Endometrial microvascular endothelial cells (primary cell): ENCODE results near the gene HEATR1. TPM values are rescaled to one million over a fixed set of nuclear protein-coding genes. Genes with fewer than 3 reads are reported as not detected.
"Not testable (repeated sequence)": the region's sequence is repeated elsewhere in the genome, so short reads cannot be mapped to it uniquely, and the experiment has no call there.

Experiments used
- in situ Hi-C: cut with HindIII; loops from 2 replicates; pipeline ENCODE4 v1.10.0; 2017; ENCODE audit warnings: low sequenced_read_pairs, low pct_unique_long_range_greater_than_20kb; ENCODE audit errors: inconsistent ontology term
- total RNA-seq: library from RNA; depleted of rRNA; stranded (reverse); fragments of >200 nt; gene quantifications from one replicate; pipeline ENCODE4 v1.2.3, GENCODE V29; 2015; ENCODE audit errors: inconsistent ontology term

HEATR1 gene
- total RNA-seq, 1 donor from 2014 or later, result 38.8 TPM

DNA sequence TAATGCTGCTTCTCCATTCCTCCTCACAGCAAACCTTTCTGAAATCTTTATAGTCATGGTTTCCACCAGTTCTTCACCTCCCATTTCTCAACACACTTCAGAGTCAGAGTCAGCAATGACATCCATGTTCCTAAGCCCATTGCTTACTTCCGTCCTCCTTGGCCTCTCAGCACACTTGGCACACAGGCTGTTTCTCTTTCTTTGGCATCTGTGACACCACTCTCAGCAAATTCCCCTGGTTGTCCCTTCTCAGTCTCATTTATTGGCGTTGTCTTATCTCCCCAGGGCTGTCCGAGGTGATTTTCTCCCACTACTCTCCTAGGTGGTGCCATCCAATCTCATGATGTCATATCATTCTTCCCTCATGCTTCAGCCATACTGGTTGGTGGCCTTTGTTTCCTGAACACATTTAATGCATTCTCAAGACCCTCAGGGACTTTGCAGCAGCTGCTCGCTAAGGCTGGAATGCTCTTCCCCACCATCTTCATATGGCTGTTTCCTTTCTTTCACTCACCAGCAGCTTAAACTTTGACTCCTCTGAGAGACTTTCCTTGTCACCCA lies 83.8 kb downstream of the HEATR1 start:
- in situ Hi-C loops, result no loop called here

- in situ Hi-C loops, result no loop called here
These were observed 86.0 kb downstream of the HEATR1 start for GRCh38 chr1:236518322-236518721.

DNA sequence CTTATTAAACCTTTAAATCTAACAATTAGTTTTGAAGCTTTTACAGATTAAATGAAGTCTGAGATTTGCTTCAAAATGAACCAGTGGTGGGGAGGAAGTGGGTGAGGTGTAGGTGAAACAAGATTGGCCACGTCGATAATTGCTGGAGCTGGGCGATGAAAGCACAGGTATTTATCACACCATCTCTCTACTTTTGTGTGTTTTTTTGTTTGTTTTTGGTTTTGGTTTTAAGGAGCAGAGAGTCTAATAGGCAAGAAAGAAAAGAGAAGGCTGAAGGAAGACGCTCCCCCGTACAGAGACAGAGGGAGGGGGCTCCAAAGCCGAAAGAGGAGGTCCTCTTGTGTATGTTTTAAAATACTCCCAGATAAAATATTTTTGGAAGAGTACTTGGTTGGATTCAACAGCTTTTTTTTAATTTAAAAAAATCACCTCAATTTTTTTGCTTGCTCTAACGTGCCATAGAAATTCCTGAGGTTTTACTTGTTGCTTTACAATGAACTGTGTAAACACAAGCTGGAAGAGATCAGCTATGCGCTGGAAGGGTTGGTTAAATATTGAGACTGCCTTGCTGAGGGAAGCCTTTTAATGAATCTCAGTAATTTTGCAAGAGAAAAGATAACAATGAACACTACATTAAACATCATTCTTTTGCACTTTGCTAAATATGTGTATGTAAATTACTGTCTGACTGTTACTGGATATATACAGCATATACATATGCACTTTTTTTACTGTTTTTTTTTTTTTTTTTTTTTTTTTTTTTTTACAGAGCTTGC lies 87.2 kb downstream of the HEATR1 start:
- in situ Hi-C loops, result no loop called here

DNA sequence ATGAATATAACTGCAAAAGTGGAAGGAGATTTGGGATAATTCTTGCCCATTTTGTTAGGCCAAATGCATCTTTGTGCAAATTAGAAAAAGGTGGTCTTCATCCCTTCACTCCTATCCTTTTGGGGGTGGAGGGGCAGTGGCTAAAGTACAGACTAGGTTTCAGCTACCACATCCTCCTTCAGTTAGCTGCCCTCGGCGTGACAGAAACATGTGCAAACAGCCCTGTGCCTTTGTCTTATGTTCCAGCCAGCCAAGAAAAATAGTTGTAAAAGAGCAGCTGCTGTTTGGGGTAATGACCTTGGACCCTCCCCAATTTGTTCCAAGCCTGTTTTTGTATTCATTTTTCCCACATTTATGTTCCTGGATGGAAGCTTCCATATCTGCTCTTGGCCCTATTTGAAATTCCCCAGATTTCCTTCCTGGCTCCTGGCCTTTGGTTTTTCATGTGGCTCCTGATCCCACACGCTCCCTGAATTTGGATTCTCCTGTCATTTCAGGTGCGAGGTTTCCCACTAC lies 88.8 kb downstream of the HEATR1 start:
- in situ Hi-C loops, result no loop called here

DNA sequence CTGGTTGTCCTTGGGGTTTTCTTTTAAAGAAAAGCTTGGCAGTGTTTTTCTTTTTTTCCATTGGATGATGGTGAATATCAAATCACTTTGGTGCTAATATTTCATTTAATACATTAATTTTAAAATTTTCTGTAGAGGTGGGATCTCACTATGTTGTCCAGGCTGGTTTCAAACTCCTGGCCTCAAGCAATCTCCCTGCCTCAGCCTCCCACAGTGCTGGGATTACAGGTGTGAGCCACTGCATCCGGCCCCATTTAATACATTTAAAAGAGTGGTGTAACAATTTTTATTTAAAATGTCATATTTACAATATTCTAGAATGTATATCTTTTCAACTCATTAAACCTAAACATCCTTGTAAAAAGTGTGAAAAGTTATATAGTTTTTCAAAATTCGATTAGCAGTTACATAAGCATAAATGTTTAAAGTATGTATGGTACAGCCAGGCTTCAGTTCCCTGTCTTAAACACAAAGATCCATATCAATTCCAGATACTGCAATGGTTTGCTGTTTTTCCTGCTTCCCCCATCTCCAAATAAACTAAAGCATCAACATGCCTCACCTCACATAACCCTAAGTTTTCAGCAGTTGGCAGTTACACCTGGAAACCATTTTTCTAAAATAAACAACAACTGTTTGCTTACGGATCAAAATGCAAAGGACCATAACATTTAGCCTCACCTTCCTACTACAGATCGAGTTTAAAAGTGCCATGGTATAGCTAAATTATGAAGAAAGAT lies 89.4 kb downstream of the HEATR1 start:
- in situ Hi-C loops, result no loop called here

DNA sequence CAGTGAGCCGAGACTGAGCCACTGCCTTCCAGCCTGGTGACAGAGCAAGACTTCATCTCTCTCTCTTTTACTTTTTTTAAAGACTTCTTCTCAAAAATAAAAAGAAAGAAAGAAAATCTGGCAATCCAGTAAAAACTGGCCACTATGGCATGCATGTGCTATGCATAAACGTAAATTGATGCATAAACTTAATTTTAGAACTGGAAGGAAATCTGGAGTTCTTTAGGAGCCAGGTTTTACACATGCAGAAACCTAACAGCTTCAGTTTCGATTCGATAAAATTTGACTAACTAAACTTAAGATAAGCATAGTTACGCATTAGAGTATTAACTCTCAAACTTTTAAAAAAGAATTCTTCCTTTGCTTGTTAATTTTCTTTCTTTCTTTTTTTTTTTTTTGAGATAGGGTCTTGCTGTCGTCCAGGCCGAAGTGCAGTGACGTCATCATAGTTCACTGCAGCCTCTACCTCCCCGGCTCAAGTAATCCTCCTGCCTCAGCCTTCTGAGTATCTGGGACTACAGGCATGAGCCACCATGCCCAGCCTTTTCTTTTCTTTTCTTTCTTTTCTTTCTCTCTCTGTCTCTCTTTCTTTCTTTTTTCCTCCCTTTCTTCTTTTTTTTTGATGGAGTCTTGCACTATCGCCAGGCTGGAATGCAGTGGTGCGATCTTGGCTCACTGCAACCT lies 92.4 kb downstream of the HEATR1 start:
- in situ Hi-C loops, result no loop called here

GRCh38 chr1:236509647-236510401 lies 94.5 kb downstream of the HEATR1 start:
- in situ Hi-C loops, result no loop called here

DNA sequence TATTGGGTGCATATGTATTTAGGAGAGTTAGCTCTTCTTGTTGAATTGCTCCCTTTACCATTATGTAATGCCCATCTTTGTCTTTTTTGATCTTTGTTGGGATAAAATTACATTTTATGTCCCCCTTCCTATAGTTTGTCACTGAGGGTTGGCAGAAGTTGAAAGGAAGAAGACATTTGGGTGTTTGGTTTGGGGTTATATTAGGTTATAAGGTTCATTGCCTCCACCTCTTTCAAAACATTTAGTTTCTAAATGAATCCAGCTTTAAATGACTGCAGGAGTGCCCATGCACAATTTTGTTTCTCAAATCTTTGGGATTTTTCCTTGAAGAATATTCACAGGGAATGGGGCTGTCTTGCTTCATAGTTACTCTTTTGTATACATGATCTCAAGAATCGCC lies 95.1 kb downstream of the HEATR1 start:
- in situ Hi-C loops, result no loop called here

- in situ Hi-C loops, result no loop called here
These were observed 95.7 kb downstream of the HEATR1 start for GRCh38 chr1:236508593-236509027.

- in situ Hi-C loops, result no loop called here
These were observed 97.2 kb downstream of the HEATR1 start for GRCh38 chr1:236507022-236507700.

GRCh38 chr1:236504338-236504737 lies 100.0 kb downstream of the HEATR1 start:
- in situ Hi-C loops, result not testable (repeated sequence)

- in situ Hi-C loops, result no loop called here
These were observed 101.2 kb downstream of the HEATR1 start for GRCh38 chr1:236502972-236503639.

DNA sequence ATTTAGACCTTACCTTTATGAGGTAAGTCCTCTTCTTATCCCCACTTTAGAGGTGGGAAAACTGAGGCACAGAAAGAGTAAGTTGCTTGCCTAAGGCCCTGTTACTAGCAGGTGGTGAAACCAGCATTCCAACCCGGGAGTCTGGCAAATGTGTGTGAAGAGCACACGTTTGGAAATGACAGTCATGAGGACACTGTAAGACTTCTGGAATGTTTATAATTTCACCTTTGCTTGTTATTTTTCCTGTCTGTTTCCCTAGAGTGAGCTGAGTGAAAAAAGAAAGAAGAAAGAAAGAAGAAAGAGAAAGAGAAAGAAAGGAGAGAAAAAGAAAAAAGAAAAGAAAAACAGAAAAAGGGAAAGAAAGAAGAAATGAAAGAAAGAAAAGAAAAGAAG lies 101.7 kb downstream of the HEATR1 start:
- in situ Hi-C loops, result no loop called here

GRCh38 chr1:236501093-236501492 lies 103.2 kb downstream of the HEATR1 start:
- in situ Hi-C loops, result no loop called here
